ENCODE results near the gene CD46. TPM values are rescaled to one million over a fixed set of nuclear protein-coding genes. Genes with fewer than 3 reads are reported as not detected.

CD46 gene
- total and polyA plus RNA-seq, 10 of the 15 experiments (the other 5 are each of a cell fraction or from before 2014, with no cell fraction given), result 61.1 to 198 (median 81.4) TPM

- no peaks in the 10 kb centered on the region for H3K9me3 ChIP-seq (replicated peaks; ENCODE audit: control insufficient read depth, insufficient read depth, low read length)
- no peaks in the 10 kb centered on the region for H3K27me3 ChIP-seq (replicated peaks in 1 of 2; ENCODE audit: control insufficient read depth in 2 of 2, insufficient read depth in 2 of 2, low read length in 1 of 2)
- TF ChIP-seq RUNX3 (IDR thresholded peaks at IDR 0.05; ENCODE audit: low read length) (0 out of 2 replicates have a peak, but pooled peaks have one; percentile 8), POLR2A (IDR thresholded peaks at IDR 0.05; ENCODE audit: low read depth, low read length) (0 out of 2 replicates have a peak, but pooled peaks have one; percentile 34), RB1 (IDR thresholded peaks at IDR 0.05; ENCODE audit: borderline replicate concordance) (no peak), FOXK2 (IDR thresholded peaks at IDR 0.05) (no peak)
- BruUV-seq (replicated peaks), result no TSS peak
- H3K9ac ChIP-seq (ENCODE audit: control insufficient read depth, insufficient read depth, low read length), result no peak overlapping the region
- H3K27ac ChIP-seq (ENCODE audit: control insufficient read depth, insufficient read depth), result peak overlapping the region; percentile 15; the same call in 1 of the 2 replicates
- H4K20me1 ChIP-seq (ENCODE audit: control insufficient read depth, insufficient read depth), result no peaks in the 10 kb centered on the region; the same call in 1 of the 2 replicates
- ATAC-seq (peak; percentile 9), FAIRE-seq (no peak), DNase-seq (ENCODE audit: low read depth, low spot score) (no peak)
- no peak overlapping the region for H3K4me3 ChIP-seq
- intact Hi-C loops (cut with micrococcal nuclease; ENCODE audit: unreplicated experiment) (no loop called here), in situ Hi-C loops (cut with MboI) (no loop called here)
- no peak overlapping the region; the same call in 1 of the 2 replicates for H3K4me2 ChIP-seq (ENCODE audit: control insufficient read depth, insufficient read depth)
- POLR2A ChIA-PET, result interaction anchor here (2.1 kb wide), 1 partner anchor 16 kb away, joined by 7 read pairs; no protein-coding TSS in a partner anchor
- CTCF ChIA-PET, result interaction anchor here (1.4 kb wide), 1 partner anchor 9 kb away, joined by 8 read pairs; no protein-coding TSS in a partner anchor
- H3K36me3 ChIP-seq (ENCODE audit: control insufficient read depth in 2 of 2, insufficient read depth in 2 of 2, low read length in 1 of 2), result peaks cover 43 to 44% of the 10 kb centered on the region in 2 experiments
- no peak overlapping the region for H2AFZ ChIP-seq (ENCODE audit: control insufficient read depth, low read depth, low read length)
- peaks cover 18% of the 10 kb centered on the region for H3K4me1 ChIP-seq (ENCODE audit: control insufficient read depth, insufficient read depth, low read length)
- RAD21 ChIA-PET (ENCODE audit: unreplicated experiment), result interaction anchor here (1.0 kb wide), 1 partner anchor 9 kb away, joined by 3 read pairs; no protein-coding TSS in a partner anchor
- 91% methylated on average over 11 of the region's 11 CpGs for WGBS (ENCODE audit: insufficient coverage, insufficient replicate concordance, low lambda C conversion rate, missing lambda C conversion rate)
- SMC1A ChIA-PET (ENCODE audit: uncharacterized antibody, unreplicated experiment), result interaction anchor here (1.0 to 1.9 kb wide), 3 partner anchors 12 to 66 kb away, joined by 3 to 4 read pairs (median 3); no protein-coding TSS in a partner anchor
- H3K79me2 ChIP-seq (ENCODE audit: control insufficient read depth, insufficient read depth, low read length), result peaks cover 2% of the 10 kb centered on the region; the same call in 1 of the 2 replicates
These were observed 54.9 kb downstream of the CD46 start for GRCh38 chr1:207806531-207807325.

DNA sequence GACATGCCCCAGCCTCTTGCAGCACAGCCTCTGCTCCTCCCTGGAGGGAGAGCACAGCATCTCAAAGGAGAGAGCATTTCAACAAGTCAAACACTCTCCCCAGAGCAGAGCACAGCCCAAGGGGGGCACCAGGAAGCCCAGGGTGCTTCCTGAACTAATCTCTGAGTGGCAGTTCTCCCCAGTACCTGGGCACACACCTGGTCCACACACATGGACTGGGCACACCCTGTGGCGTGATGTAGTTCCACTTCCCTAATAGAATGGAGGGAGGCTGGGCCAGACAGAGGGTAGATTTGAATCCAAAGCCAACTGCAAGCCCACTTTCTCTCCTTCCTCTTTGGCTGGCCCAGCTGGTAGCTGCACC lies 55.5 kb downstream of the CD46 start:
- peaks cover 44 to 47% of the 10 kb centered on the region in 2 experiments for H3K36me3 ChIP-seq (ENCODE audit: control insufficient read depth in 2 of 2, insufficient read depth in 2 of 2, low read length in 1 of 2)
- TF ChIP-seq HSF1 (IDR thresholded peaks at IDR 0.05; ENCODE audit: low read depth, low read length) (no peak), SPI1 (IDR thresholded peaks at IDR 0.05; ENCODE audit: borderline replicate concordance, insufficient read depth, low read depth, low read length) (peak; percentile 54; the same call in 1 of the 2 replicates), STAT3 (IDR thresholded peaks at IDR 0.05; ENCODE audit: low read depth, low read length) (no peak), POLR2A (IDR thresholded peaks at IDR 0.05; ENCODE audit: low read depth, low read length) (peak; percentile 18; the same call in 1 of the 2 replicates), TARDBP (IDR thresholded peaks at IDR 0.05; ENCODE audit: borderline replicate concordance) (no peak), ZBED1 (IDR thresholded peaks at IDR 0.05; ENCODE audit: borderline replicate concordance) (no peak)
- no peak for FAIRE-seq
- H3K4me3 ChIP-seq, result no peak overlapping the region
- in situ Hi-C loops (cut with MboI), result no loop called here
- H3K4me2 ChIP-seq (ENCODE audit: control insufficient read depth, insufficient read depth), result peak overlapping the region; percentile 30; the same call in 1 of the 2 replicates
- POLR2A ChIA-PET, result interaction anchor here (2.1 kb wide), 1 partner anchor 16 kb away, joined by 7 read pairs; no protein-coding TSS in a partner anchor
- DNase-seq (ENCODE audit: low read depth, low spot score), result no peak
- SMC1A ChIA-PET (ENCODE audit: uncharacterized antibody, unreplicated experiment), result interaction anchor here (1.0 to 1.9 kb wide), 3 partner anchors 12 to 65 kb away, joined by 3 to 4 read pairs (median 3); no protein-coding TSS in a partner anchor
- no peaks in the 10 kb centered on the region; the same call in 1 of the 2 replicates for H4K20me1 ChIP-seq (ENCODE audit: control insufficient read depth, insufficient read depth)
- intact Hi-C loops (cut with micrococcal nuclease; ENCODE audit: unreplicated experiment), result no loop called here
- peak; percentile 14 for ATAC-seq
- H3K9ac ChIP-seq (ENCODE audit: control insufficient read depth, insufficient read depth, low read length), result no peak overlapping the region
- no peaks in the 10 kb centered on the region for H3K9me3 ChIP-seq (replicated peaks; ENCODE audit: control insufficient read depth, insufficient read depth, low read length)
- RAD21 ChIA-PET (ENCODE audit: unreplicated experiment), result interaction anchor here (1.0 kb wide), 1 partner anchor 10 kb away, joined by 3 read pairs; no protein-coding TSS in a partner anchor
- H2AFZ ChIP-seq (ENCODE audit: control insufficient read depth, low read depth, low read length), result no peak overlapping the region
- BruUV-seq (replicated peaks), result no TSS peak
- no peaks in the 10 kb centered on the region for H3K27me3 ChIP-seq (replicated peaks in 1 of 2; ENCODE audit: control insufficient read depth in 2 of 2, insufficient read depth in 2 of 2, low read length in 1 of 2)
- peaks cover 18% of the 10 kb centered on the region for H3K4me1 ChIP-seq (ENCODE audit: control insufficient read depth, insufficient read depth, low read length)
- peaks cover 6% of the 10 kb centered on the region for H3K79me2 ChIP-seq (ENCODE audit: control insufficient read depth, insufficient read depth, low read length)
- H3K27ac ChIP-seq (ENCODE audit: control insufficient read depth, insufficient read depth), result peak overlapping the region; percentile 15; the same call in 1 of the 2 replicates
- CTCF ChIA-PET, result interaction anchor here (1.4 kb wide), 1 partner anchor 10 kb away, joined by 8 read pairs; no protein-coding TSS in a partner anchor
- 47% methylated on average over 1 of the region's 1 CpG for WGBS (ENCODE audit: insufficient coverage, insufficient replicate concordance, low lambda C conversion rate, missing lambda C conversion rate)
